Parathyroid adenoma (tissue), 2 donors: ENCODE measurements around the gene SYNM.

Experiments
- H2AFZ ChIP-seq: fragments of 300-600 bp; sonication (generic); one replicate; pipeline ENCODE4 v1.7.0; 2017; ENCODE audit warnings: antibody characterized with exemption, mild to moderate bottlenecking
- H3K27ac ChIP-seq: fragments of 300-600 bp; sonication (generic); one replicate; pipeline ENCODE4 v1.7.0; 2017
- H3K27me3 ChIP-seq: fragments of 300-600 bp; sonication (generic); one replicate; pipeline ENCODE4 v1.7.0; 2017; ENCODE audit warnings: low read length; ENCODE audit not compliant: control insufficient read depth, insufficient read depth
- H3K36me3 ChIP-seq: fragments of 300-600 bp; sonication (generic); one replicate; pipeline ENCODE4 v1.7.0; 2017; ENCODE audit warnings: low read length; ENCODE audit not compliant: control insufficient read depth, insufficient read depth
- H3K4me1 ChIP-seq: fragments of 300-600 bp; sonication (generic); one replicate; pipeline ENCODE4 v1.7.0; 2017; ENCODE audit warnings: control low read depth
- H3K4me2 ChIP-seq: fragments of 300-600 bp; sonication (generic); one replicate; pipeline ENCODE4 v1.7.0; 2017; ENCODE audit warnings: low read length
- H3K4me3 ChIP-seq: fragments of 300-600 bp; sonication (generic); one replicate; pipeline ENCODE4 v1.7.0; 2017; ENCODE audit warnings: low read depth, low read length
- H3K79me2 ChIP-seq: fragments of 300-600 bp; sonication (generic); one replicate; pipeline ENCODE4 v1.7.0; 2017; ENCODE audit warnings: control low read depth
- H3K9ac ChIP-seq: fragments of 300-600 bp; sonication (generic); one replicate; pipeline ENCODE4 v1.7.0; 2017; ENCODE audit warnings: mild to moderate bottlenecking
- H3K9me3 ChIP-seq: fragments of 300-600 bp; sonication (generic); one replicate; pipeline ENCODE4 v1.7.0; 2017; ENCODE audit warnings: low read length; ENCODE audit not compliant: control insufficient read depth
- TF ChIP-seq, protein P1 (sequence below): fragments of 300-600 bp; sonication (generic); IDR thresholded peaks from one replicate; pipeline ENCODE4 v1.7.0; 2017; ENCODE audit warnings: antibody characterized with exemption, mild to moderate bottlenecking
- donor health status: primary hyperparathyroidism.

SYNM gene

GRCh38 chr15:99129644-99130043 is 24.8 kb downstream of the SYNM start:
- TF ChIP-seq, protein P1, sequence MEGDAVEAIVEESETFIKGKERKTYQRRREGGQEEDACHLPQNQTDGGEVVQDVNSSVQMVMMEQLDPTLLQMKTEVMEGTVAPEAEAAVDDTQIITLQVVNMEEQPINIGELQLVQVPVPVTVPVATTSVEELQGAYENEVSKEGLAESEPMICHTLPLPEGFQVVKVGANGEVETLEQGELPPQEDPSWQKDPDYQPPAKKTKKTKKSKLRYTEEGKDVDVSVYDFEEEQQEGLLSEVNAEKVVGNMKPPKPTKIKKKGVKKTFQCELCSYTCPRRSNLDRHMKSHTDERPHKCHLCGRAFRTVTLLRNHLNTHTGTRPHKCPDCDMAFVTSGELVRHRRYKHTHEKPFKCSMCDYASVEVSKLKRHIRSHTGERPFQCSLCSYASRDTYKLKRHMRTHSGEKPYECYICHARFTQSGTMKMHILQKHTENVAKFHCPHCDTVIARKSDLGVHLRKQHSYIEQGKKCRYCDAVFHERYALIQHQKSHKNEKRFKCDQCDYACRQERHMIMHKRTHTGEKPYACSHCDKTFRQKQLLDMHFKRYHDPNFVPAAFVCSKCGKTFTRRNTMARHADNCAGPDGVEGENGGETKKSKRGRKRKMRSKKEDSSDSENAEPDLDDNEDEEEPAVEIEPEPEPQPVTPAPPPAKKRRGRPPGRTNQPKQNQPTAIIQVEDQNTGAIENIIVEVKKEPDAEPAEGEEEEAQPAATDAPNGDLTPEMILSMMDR, result no peak
- no peaks in the 10 kb centered on the region for H3K79me2 ChIP-seq
- H3K4me2 ChIP-seq, result no peak overlapping the region
- H3K4me3 ChIP-seq, result no peak overlapping the region
- H3K27me3 ChIP-seq, result no peaks in the 10 kb centered on the region
- H3K9me3 ChIP-seq, result no peaks in the 10 kb centered on the region
- H2AFZ ChIP-seq, result no peak overlapping the region
- H3K9ac ChIP-seq, result no peak overlapping the region
- H3K36me3 ChIP-seq, result no peaks in the 10 kb centered on the region
- no peak overlapping the region for H3K27ac ChIP-seq
- peaks cover 3% of the 10 kb centered on the region for H3K4me1 ChIP-seq

DNA sequence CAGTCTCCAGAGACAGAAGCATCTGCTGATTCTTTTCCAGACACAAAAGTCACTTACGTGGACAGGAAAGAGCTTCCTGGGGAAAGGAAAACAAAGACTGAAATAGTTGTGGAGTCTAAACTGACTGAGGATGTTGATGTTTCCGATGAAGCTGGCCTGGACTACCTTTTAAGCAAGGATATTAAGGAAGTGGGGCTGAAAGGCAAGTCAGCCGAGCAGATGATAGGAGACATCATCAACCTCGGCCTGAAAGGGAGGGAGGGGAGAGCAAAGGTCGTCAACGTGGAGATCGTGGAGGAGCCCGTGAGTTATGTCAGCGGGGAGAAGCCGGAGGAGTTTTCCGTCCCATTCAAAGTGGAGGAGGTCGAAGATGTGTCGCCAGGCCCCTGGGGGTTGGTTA is 25.4 kb downstream of the SYNM start:
- H3K27me3 ChIP-seq, result no peaks in the 10 kb centered on the region
- no peak overlapping the region for H2AFZ ChIP-seq
- H3K4me1 ChIP-seq, result peaks cover 3% of the 10 kb centered on the region
- no peak overlapping the region for H3K27ac ChIP-seq
- no peak overlapping the region for H3K4me2 ChIP-seq
- TF ChIP-seq, protein P1, result no peak
- H3K9me3 ChIP-seq, result no peaks in the 10 kb centered on the region
- H3K4me3 ChIP-seq, result no peak overlapping the region
- no peak overlapping the region for H3K9ac ChIP-seq
- no peaks in the 10 kb centered on the region for H3K36me3 ChIP-seq
- no peaks in the 10 kb centered on the region for H3K79me2 ChIP-seq

GRCh38 chr15:99130765-99131440 is 26.0 kb downstream of the SYNM start:
- Histone ChIP-seq H3K9ac (no peak overlapping the region), H3K36me3 (no peaks in the 10 kb centered on the region), H3K4me2 (no peak overlapping the region), H3K27me3 (no peaks in the 10 kb centered on the region), H3K27ac (no peak overlapping the region), H3K4me3 (no peak overlapping the region), H2AFZ (no peak overlapping the region), H3K9me3 (no peaks in the 10 kb centered on the region), H3K4me1 (peaks cover 5% of the 10 kb centered on the region), H3K79me2 (no peaks in the 10 kb centered on the region)
- TF ChIP-seq, protein P1, result no peak

DNA sequence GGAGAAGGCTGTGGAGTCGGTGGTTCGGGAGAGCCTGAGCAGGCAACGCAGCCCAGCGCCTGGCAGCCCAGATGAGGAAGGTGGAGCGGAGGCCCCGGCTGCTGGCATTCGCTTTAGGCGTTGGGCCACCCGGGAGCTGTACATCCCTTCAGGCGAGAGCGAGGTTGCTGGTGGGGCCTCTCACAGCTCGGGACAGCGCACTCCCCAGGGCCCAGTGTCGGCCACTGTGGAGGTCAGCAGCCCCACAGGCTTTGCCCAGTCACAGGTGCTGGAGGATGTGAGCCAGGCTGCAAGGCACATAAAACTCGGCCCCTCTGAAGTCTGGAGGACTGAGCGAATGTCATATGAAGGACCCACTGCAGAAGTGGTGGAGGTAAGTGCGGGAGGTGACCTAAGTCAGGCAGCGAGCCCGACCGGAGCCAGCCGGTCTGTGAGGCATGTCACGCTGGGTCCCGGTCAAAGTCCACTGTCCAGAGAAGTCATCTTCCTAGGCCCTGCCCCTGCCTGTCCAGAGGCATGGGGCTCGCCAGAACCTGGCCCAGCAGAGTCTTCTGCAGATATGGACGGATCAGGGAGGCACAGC is 26.7 kb downstream of the SYNM start:
- Histone ChIP-seq H3K9me3 (no peaks in the 10 kb centered on the region), H3K36me3 (no peaks in the 10 kb centered on the region), H3K4me2 (no peak overlapping the region), H3K9ac (no peak overlapping the region), H3K27ac (no peak overlapping the region), H3K27me3 (no peaks in the 10 kb centered on the region), H3K4me1 (peaks cover 5% of the 10 kb centered on the region), H3K79me2 (no peaks in the 10 kb centered on the region), H3K4me3 (no peak overlapping the region), H2AFZ (no peak overlapping the region)
- TF ChIP-seq, protein P1, result no peak

DNA sequence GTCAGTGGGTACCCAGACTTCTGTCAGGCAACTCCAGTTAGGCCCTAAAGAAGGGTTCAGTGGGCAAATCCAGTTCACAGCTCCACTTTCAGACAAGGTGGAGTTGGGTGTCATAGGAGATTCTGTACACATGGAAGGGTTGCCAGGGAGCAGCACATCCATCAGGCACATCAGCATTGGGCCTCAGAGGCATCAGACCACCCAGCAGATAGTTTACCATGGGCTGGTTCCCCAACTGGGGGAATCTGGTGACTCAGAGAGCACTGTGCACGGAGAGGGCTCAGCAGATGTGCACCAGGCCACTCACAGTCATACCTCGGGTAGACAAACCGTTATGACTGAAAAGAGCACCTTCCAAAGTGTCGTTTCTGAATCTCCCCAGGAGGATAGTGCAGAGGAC is 27.2 kb downstream of the SYNM start:
- H3K27me3 ChIP-seq, result no peaks in the 10 kb centered on the region
- H3K4me1 ChIP-seq, result peaks cover 5% of the 10 kb centered on the region
- H3K79me2 ChIP-seq, result no peaks in the 10 kb centered on the region
- no peaks in the 10 kb centered on the region for H3K9me3 ChIP-seq
- H2AFZ ChIP-seq, result no peak overlapping the region
- no peak overlapping the region for H3K4me2 ChIP-seq
- no peaks in the 10 kb centered on the region for H3K36me3 ChIP-seq
- H3K27ac ChIP-seq, result no peak overlapping the region
- no peak overlapping the region for H3K9ac ChIP-seq
- TF ChIP-seq, protein P1, result no peak
- H3K4me3 ChIP-seq, result no peak overlapping the region
